Esophagus (tissue), 2 donors: Measurements from ENCODE around the gene RAB6B. TPM values are rescaled to one million over a fixed set of nuclear protein-coding genes. Genes with fewer than 3 reads are reported as not detected.

ENCODE experiments used
- H3K27ac ChIP-seq, 2 donors: one replicate each; pipeline ENCODE4 v1.5.1; 2013; ENCODE audit warnings: low read depth in 2 of 2, mild to moderate bottlenecking in 2 of 2, inconsistent platforms in 1 of 2, low read length in 1 of 2, moderate library complexity in 1 of 2
- H3K27me3 ChIP-seq, 2 donors: one replicate each; pipeline ENCODE4 v1.6.1; 2013; ENCODE audit warnings: low read length in 2 of 2, control low read depth in 1 of 2, mild to moderate bottlenecking in 1 of 2; ENCODE audit not compliant: insufficient read depth in 2 of 2, control insufficient read depth in 1 of 2
- H3K36me3 ChIP-seq, 2 donors: one replicate each; pipeline ENCODE4 v1.6.1; 2013; ENCODE audit warnings: low read length in 1 of 2; ENCODE audit not compliant: control insufficient read depth in 2 of 2, insufficient read depth in 2 of 2
- H3K4me1 ChIP-seq, 2 donors: one replicate each; pipeline ENCODE4 v1.6.1; 2013; ENCODE audit warnings: low read length in 1 of 2; ENCODE audit not compliant: control insufficient read depth in 2 of 2, insufficient read depth in 2 of 2
- H3K4me3 ChIP-seq, 2 donors: one replicate each; pipeline ENCODE4 v1.5.1; 2013; ENCODE audit warnings: low read length in 2 of 2, mild to moderate bottlenecking in 2 of 2, low read depth in 1 of 2, moderate library complexity in 1 of 2
- H3K9me3 ChIP-seq, 2 donors: one replicate each; pipeline ENCODE4 v1.6.1; 2013; ENCODE audit warnings: mild to moderate bottlenecking in 2 of 2, low read depth in 1 of 2, low read length in 1 of 2, moderate library complexity in 1 of 2; ENCODE audit not compliant: control insufficient read depth in 2 of 2, insufficient read depth in 1 of 2
- WGBS, 2 donors: extraction: QIAGEN DNeasy Blood & Tissue Kit; methylation state at CpG; one replicate each; pipeline ENCODE4 v1.1.7; 2013; 5-methylcytosine and 5-hydroxymethylcytosine counted together
- polyA plus RNA-seq, 2 donors: library from polyadenylated mRNA; stranded (reverse); fragments of 200-250 nt; gene quantifications; one replicate each; pipeline ENCODE4 v1.2.3, GENCODE V29; 2013
- donor health status: healthy with polysubstance abuse.
- donor health status: Bipolar disorder and iron deficiency.

The RAB6B gene
- polyA plus RNA-seq, 2 donors = 0.57 to 1.3 TPM

DNA sequence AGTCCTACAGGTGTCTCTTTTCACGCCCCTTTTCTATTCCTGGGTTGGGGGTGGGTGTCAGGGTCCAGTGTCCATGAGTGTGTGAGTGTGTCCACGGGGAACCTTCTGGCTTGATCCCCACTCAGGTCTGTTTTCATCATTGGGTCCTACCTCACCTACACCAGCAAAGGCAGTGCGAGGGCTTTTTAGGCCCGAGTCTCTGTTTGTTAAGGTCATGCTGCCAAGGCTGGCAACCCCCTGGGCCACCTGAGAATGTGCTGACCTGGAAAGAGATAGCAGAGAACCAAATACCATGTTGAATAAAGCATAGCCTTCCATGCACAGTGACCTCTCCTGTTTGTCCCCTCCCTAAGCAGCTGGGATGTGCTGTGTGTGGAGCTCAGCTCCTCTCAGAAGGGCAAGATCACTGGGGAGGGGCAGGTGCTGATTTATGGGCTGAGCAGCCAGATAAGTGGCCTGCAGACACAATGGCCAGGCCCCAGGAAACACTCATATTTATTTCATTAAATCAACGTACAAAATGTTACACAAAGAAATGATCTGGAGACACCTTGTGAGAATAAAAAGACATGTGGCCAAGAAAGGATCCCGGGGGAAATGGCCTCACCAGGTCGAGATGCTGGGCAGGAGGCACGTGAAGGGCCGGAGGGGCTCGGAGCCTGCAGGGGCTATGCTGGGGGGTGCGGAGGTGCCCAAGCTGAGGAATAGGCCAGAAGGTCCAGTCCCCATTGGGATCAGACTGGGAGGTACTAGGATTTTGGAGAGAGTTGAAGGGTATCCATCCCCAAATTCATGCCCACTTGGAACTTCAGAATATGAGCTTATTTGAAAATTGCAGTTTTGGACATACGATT, 36.1 kb downstream of the RAB6B start:
- Histone ChIP-seq H3K27me3 (no peaks in the 10 kb centered on the region), H3K27ac (no peak overlapping the region), H3K9me3 (no peaks in the 10 kb centered on the region), H3K4me3 (no peak overlapping the region), H3K4me1 (no peaks in the 10 kb centered on the region), H3K36me3 (no peaks in the 10 kb centered on the region)
- WGBS, 2 donors = 86 to 89% methylated on average over 12 of the region's 12 CpGs

DNA sequence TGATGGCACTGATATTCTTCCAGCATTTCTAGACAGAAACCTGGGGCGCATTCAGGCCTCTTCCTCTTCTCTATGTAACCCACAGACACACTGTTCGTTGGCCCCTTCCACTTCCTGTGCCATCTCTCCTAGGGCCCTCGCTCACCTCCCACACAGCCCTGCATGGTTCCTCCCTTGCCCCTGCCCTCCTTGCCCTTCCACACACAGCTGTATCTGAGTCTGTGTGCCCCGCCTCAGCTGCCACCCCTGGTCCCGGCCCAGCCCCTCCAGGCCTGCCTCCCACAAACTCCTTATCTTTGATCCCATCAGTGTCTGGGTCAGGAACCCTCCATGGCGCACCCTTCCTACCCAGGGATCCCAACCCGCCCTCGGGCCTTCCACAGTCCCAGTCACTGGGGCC, 37.9 kb downstream of the RAB6B start:
- Histone ChIP-seq H3K27ac (no peak overlapping the region), H3K27me3 (no peaks in the 10 kb centered on the region), H3K4me1 (no peaks in the 10 kb centered on the region), H3K4me3 (no peak overlapping the region), H3K36me3 (no peaks in the 10 kb centered on the region), H3K9me3 (no peaks in the 10 kb centered on the region)
- WGBS, 2 donors = 86 to 88% methylated on average over 8 of the region's 8 CpGs

DNA sequence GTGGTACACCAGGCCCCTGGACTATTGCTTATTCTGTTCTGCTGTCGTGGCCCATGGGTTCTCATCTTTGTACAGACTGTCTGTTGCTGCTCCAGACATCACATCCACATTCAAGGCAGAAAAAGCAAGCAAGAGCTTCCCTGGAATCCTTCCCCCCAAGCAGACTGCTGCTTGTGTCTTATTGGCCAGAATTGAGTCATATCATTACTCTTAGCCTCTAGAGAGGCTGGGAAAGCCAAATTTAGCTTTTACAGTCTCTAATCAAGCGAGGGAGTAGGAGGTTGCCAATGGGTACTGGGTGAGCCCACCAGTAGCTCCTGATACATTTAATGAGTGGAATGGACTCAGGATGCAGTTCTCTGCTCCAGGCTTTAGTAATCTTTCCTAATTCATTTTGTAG, 39.4 kb downstream of the RAB6B start:
- no peak overlapping the region for H3K27ac ChIP-seq
- WGBS, 2 donors = 80 to 82% methylated on average over 2 of the region's 2 CpGs
- no peaks in the 10 kb centered on the region for H3K27me3 ChIP-seq
- no peaks in the 10 kb centered on the region for H3K9me3 ChIP-seq
- H3K4me3 ChIP-seq = no peak overlapping the region
- H3K4me1 ChIP-seq = no peaks in the 10 kb centered on the region
- H3K36me3 ChIP-seq = no peaks in the 10 kb centered on the region

DNA sequence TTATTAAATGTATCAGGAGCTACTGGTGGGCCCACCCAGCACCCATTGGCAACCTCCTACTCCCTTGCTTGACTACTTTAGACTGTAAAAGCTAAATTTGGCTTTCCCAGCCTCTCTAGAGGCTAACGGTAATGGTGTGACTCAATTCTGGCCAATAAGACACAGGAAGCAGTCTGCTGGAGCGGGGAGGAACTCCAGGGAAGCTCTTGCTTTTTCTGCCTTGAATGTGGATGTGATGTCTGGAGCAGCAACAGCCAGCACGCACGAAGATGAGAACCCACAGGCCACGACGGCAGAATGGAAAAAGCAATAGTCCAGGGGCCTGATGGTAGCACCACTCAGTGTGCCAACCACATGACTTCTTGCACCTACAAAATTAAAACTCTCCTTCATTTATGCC, 39.9 kb downstream of the RAB6B start:
- no peak overlapping the region for H3K4me3 ChIP-seq
- no peaks in the 10 kb centered on the region for H3K9me3 ChIP-seq
- H3K36me3 ChIP-seq = no peaks in the 10 kb centered on the region
- H3K4me1 ChIP-seq = no peaks in the 10 kb centered on the region
- no peak overlapping the region for H3K27ac ChIP-seq
- no peaks in the 10 kb centered on the region for H3K27me3 ChIP-seq
- 84 to 86% methylated on average over 6 of the region's 6 CpGs for WGBS, 2 donors

DNA sequence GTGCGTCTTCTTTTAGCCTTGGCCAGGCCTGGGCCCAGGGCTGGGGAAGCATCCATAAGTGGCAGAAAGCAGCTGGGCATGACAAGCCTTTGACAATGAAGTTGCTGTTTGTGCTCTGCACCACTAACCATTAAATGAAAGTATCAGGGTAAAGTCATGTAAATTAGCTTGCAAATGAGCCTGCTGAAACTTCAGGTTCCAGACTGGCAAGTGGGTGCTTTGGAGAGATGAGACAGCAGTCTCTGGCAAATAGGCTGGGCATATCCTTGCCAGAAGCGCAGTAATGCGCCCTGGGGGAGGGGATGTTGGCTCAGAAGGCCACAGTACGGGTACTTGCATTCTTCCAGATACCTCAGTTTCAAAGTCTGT, 40.7 kb downstream of the RAB6B start:
- 77 to 84% methylated on average over 4 of the region's 4 CpGs for WGBS, 2 donors
- Histone ChIP-seq H3K27ac (no peak overlapping the region), H3K4me1 (no peaks in the 10 kb centered on the region), H3K4me3 (no peak overlapping the region), H3K36me3 (no peaks in the 10 kb centered on the region), H3K27me3 (no peaks in the 10 kb centered on the region), H3K9me3 (no peaks in the 10 kb centered on the region)

DNA sequence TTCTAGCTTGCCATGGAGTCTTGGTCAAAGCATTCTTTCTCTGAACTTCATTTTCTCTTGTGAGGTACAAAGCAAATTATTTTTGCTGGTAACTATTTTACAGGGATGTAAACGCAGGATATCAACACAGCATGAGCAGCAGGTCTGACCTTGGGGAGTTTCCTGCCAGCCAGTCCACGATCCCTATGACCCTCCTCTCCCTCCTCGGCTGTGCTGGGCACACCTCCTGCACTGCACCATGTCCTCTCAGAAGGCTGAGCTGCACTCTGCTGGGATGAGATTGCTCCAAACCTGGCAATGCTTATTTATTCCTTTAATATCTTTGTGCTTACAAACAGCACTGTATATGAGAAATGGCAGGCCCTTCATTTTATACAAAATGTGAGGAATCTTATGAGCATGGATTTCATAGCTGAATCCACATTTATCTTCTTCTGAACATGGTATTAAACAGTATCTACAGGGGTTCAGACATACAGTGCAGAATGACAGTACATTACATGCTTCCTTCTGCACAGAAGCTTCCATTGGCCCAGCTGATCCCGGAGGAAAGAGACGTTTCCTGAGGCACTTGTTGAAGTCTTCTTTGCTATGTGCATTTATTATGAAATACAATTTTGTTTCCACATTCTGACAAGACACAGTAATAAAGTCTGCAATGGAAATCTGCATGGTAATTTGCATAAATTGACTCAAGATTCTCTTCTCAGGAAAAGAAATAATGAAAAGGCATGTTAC, 41.2 kb downstream of the RAB6B start:
- H3K36me3 ChIP-seq = no peaks in the 10 kb centered on the region
- H3K9me3 ChIP-seq = no peaks in the 10 kb centered on the region
- H3K4me1 ChIP-seq = no peaks in the 10 kb centered on the region
- no peaks in the 10 kb centered on the region for H3K27me3 ChIP-seq
- 67 to 76% methylated on average over 5 of the region's 5 CpGs for WGBS, 2 donors
- H3K27ac ChIP-seq = no peak overlapping the region
- H3K4me3 ChIP-seq = no peak overlapping the region

DNA sequence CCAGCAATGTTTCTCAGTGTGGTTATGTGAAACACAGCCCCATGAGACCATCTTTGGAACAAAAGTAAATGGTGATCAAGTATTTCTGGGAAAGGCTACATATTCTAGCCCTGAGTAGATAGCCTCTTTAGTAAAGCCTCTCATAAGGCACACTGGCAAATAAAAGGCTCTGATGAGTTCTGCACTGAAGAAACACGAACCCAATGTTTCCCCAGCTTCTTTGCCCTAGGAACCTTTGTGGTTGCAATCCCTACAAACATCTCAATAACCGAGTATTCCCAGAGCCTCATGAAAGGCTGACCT, 41.8 kb downstream of the RAB6B start:
- WGBS, 2 donors = 67 to 78% methylated on average over 2 of the region's 2 CpGs
- Histone ChIP-seq H3K27me3 (no peaks in the 10 kb centered on the region), H3K9me3 (no peaks in the 10 kb centered on the region), H3K36me3 (no peaks in the 10 kb centered on the region), H3K4me1 (no peaks in the 10 kb centered on the region), H3K4me3 (no peak overlapping the region), H3K27ac (no peak overlapping the region)

DNA sequence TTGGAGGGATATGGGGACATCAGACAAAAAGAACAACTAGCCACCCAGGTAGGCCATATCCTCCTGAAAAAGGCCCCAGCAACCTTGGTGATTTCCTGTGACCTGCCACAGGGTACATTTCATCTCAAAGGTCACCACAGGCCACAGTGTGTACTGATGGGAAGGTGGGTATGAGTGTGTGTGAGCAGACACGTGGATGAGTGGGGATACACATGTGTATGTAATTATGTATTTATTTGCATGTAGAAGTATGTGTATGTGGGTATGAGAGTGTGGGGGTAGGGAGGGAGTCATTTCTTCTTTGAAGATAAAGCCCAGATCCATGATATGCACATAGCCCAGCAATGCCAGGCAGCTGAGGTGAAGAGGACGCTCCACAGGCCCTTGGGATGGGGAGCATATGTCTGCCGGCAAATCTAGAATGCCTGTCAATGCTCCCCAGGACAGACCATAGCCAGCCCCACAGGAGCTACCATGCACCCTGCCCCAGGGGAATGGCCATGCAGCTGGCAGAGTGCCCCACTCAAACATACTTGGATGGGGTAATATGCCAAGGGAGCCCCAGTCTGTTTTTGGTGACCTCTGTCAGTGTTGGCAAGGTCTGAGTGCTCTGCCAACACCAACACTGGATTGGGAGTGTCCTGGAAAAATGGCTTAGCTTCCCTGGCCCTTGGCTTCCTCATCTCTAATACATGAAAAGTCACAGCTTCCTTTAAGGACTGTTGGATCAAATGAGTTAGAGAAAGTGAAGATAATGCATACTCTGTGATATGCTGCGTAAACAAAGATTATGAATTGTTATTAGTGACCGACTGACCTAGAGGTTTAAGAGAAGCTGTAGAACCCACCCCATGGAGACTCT, 42.4 kb downstream of the RAB6B start:
- Histone ChIP-seq H3K4me1 (no peaks in the 10 kb centered on the region), H3K36me3 (no peaks in the 10 kb centered on the region)
- 82 to 86% methylated on average over 5 of the region's 5 CpGs for WGBS, 2 donors

DNA sequence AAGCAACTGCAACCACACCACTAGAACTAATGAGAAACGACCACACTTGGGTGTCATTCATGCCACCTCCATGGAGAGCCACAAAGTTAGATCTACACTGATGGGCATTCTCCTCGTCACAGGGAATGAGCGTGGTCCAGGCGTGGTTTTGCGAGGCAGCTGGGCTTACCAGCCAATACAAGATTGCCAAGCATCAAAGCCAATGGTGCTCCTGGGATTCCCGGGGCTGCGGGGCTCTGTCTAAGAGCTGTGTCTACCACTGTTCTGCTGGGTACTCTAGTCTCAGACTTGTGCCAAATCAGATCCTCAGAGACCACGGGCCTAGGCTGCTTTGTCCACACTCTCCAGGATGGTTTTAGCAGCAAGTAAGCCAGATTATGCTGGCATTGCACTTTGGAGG, 43.8 kb downstream of the RAB6B start:
- Histone ChIP-seq H3K4me3 (no peak overlapping the region), H3K9me3 (no peaks in the 10 kb centered on the region), H3K36me3 (no peaks in the 10 kb centered on the region), H3K4me1 (no peaks in the 10 kb centered on the region), H3K27me3 (no peaks in the 10 kb centered on the region), H3K27ac (no peak overlapping the region)
- WGBS, 2 donors = 89 to 92% methylated on average over 8 of the region's 8 CpGs

More for the DNA sequence above, 42.4 kb downstream of the RAB6B start:
- Histone ChIP-seq H3K4me3 (no peak overlapping the region), H3K27me3 (no peaks in the 10 kb centered on the region), H3K27ac (no peak overlapping the region), H3K9me3 (no peaks in the 10 kb centered on the region)
